CD4-positive, alpha-beta T cell treated with Interferon alpha-2 for 1 hour (primary cell): ENCODE data around the gene SEPTIN1.
"Not testable (repeated sequence)": the region's sequence is repeated elsewhere in the genome, so short reads cannot be mapped to it uniquely, and the experiment has no call there.

ENCODE experiments used
- DNase-seq, 2 donors: peaks; one replicate each; pipeline ENCODE4 v3.0.0-alpha.2; 2020 to 2022

Gene SEPTIN1

GRCh38 chr16:30399435-30400186 is 17.2 kb upstream of the SEPTIN1 start:
- no peak for DNase-seq

GRCh38 chr16:30398661-30399434 is 16.5 kb upstream of the SEPTIN1 start:
- no peak for DNase-seq

- no peak for DNase-seq
These were observed 15.7 kb upstream of the SEPTIN1 start for GRCh38 chr16:30397776-30398660.

GRCh38 chr16:30397056-30397455 is 14.7 kb upstream of the SEPTIN1 start:
- no peak for DNase-seq

GRCh38 chr16:30396627-30397026 is 14.3 kb upstream of the SEPTIN1 start:
- DNase-seq, result not testable (repeated sequence)

- no peak for DNase-seq
These were observed 13.7 kb upstream of the SEPTIN1 start for GRCh38 chr16:30395992-30396585.

- DNase-seq, result peak; percentile 65 to 66
These were observed 13.0 kb upstream of the SEPTIN1 start, which contains the start of gene ZNF48 for GRCh38 chr16:30395155-30395991. TSS of gene ZNF48 (plus strand) at chr16:30395420. CDS start at chr16:30395795, 375 bp downstream.

GRCh38 chr16:30394592-30395154 is 12.3 kb upstream of the SEPTIN1 start:
- DNase-seq, result no peak

- DNase-seq, result no peak
These were observed 1.2 kb upstream of the SEPTIN1 start for GRCh38 chr16:30383521-30383920.

GRCh38 chr16:30381291-30382041 is 895 bp downstream of the SEPTIN1 start:
- peak in 1 of 2 donors; percentile 47 for DNase-seq

- DNase-seq, result no peak
These were observed 1.6 kb downstream of the SEPTIN1 start for GRCh38 chr16:30380803-30381208.

GRCh38 chr16:30380072-30380802 is 2.1 kb downstream of the SEPTIN1 start:
- no peak for DNase-seq

- no peak for DNase-seq
These were observed 3.1 kb downstream of the SEPTIN1 start for GRCh38 chr16:30379158-30379783.

- DNase-seq, result peak; percentile 99
These were observed 3.9 kb downstream of the SEPTIN1 start for GRCh38 chr16:30378236-30379157.

GRCh38 chr16:30377812-30378235 is 4.5 kb downstream of the SEPTIN1 start:
- DNase-seq, result peak; percentile 91 to 92

- DNase-seq, result no peak
These were observed 5.1 kb downstream of the SEPTIN1 start for GRCh38 chr16:30377050-30377811.

- no peak for DNase-seq
These were observed 5.9 kb downstream of the SEPTIN1 start for GRCh38 chr16:30376461-30376902.
